GM18526 (cell line): ENCODE results near the gene BCL6.

ENCODE experiments used
- POLR2A ChIP-seq: IDR thresholded peaks from 3 replicates; pipeline ENCODE4 v1.6.1; 2011; ENCODE audit not compliant: insufficient read length; ENCODE audit errors: extremely low read depth

The BCL6 gene

GRCh38 chr3:187736418-187736871, 8.8 kb downstream of the BCL6 start:
- TF ChIP-seq POLR2A: no peak

DNA sequence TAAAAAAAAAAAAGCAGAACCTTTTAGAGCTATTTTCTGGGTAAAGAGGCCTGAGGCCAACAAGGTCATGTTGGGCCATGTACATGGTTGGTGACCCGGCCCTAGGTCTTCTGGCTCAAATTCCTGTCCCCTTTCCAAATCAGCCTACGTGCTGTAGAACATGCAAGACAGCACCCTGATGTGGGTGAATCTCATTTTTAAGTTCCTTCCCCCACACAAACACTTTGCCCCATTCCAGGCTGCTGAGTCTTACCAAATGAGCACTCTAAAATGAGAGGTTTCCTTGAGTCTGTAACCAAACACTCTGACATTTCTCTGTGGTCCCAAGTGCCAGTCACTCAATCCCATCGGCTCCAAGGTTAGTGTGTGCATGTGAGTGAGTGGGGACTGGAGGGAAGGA, 9.4 kb downstream of the BCL6 start:
- no peak for TF ChIP-seq POLR2A

- no peak for TF ChIP-seq POLR2A
Measured at GRCh38 chr3:187735383-187735782, 9.9 kb downstream of the BCL6 start.

- TF ChIP-seq POLR2A: no peak
Measured at GRCh38 chr3:187734841-187735240, 10.4 kb downstream of the BCL6 start.

GRCh38 chr3:187733371-187733770, 11.9 kb downstream of the BCL6 start:
- TF ChIP-seq POLR2A: no peak

GRCh38 chr3:187729598-187729997, 15.7 kb downstream of the BCL6 start:
- TF ChIP-seq POLR2A: no peak

GRCh38 chr3:187728940-187729583, 16.2 kb downstream of the BCL6 start:
- TF ChIP-seq POLR2A: no peak

DNA sequence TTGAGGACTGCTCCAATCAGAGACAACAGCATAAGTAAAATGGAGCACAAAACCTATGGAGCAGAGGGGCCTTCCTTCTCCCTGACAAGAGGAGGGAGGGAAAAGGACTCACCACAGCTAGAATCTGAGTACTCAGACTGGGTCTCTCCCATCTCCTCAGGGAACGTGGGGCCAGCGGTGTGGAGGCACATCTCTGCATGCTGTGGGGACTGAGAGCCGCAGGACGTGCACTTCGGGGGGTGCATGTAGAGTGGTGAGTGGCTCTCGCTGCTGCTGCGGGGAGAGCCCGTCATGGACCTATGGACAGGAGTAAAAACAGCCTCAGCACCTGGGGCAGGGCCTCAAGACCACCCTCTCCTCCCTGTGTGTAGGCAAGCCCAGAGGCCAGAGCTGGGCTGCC, 17.0 kb downstream of the BCL6 start:
- TF ChIP-seq POLR2A: no peak

DNA sequence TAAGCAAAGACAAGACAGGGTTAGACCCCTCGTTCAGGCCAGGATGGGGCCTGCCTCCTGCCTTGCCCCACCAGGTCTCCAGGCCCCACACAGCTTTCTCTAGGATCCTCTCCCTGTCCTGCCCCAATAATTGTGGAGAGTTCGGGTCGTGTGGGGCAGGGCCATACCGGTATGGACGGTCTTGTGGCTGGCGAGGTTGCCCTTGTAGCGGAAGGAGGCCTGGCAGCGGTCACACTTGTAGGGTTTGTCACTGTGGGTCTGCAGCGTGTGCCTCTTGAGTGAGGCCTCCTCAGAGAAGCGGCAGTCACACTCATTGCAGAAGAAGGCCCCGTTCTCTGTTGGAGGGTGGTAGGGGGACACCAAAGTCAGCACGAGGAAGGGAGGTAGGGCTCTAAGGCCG, 18.7 kb downstream of the BCL6 start:
- no peak for TF ChIP-seq POLR2A

- TF ChIP-seq POLR2A: no peak
Measured at GRCh38 chr3:187725653-187726370, 19.5 kb downstream of the BCL6 start.

DNA sequence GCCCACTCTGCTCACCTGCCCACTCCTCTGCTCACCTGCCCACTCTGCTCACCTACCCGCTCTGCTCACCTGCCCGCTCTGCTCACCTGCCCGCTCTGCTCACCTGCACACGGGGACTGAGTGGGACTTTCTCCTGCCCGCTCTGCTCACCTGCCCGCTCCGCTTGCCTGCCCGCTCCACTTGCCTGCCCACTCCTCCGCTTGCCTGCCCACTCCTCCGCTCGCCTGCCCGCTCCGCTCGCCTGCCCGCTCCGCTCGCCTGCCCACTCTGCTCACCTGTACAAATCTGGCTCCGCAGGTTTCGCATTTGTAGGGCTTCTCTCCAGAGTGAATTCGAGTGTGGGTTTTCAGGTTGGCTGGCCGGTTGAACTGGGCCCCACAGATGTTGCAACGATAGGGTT, 20.0 kb downstream of the BCL6 start:
- TF ChIP-seq POLR2A: no peak

DNA sequence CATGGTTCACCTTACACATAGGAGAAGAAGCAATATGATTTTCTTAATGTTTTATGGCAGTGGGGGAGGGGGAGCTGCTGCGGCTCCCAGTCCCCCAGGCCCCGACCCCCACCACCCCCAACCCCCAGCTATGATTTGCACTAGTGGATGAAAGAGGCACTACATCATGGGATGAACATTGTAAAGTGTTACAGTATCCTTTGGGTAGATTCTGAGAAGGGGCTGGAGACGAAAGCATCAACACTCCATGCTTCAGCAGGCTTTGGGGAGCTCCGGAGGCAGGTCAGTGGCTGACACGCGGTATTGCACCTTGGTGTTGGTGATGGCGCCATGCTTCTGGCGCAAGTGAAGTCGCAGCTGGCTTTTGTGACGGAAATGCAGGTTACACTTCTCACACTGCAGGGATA, 23.1 kb downstream of the BCL6 start:
- no peak for TF ChIP-seq POLR2A

DNA sequence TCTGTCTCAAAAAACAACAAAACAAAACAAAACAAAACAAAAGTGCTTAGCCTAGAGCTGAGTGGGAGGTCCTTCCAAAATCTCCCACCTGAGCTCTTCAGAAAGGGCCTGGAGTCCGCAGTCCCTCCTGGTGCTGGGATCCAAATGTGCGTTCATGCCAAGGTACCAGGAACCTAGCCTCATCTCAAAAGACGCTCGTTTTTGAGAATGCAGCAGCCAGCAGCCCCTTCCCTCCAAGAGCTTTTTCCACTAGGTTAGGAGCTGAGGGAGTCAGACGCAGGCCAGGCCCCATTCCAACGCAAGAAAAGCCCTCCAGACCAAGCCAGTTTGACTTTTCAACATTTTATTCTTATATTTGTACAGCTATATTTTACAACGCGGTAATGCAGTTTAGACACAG, 24.2 kb downstream of the BCL6 start:
- no peak for TF ChIP-seq POLR2A

DNA sequence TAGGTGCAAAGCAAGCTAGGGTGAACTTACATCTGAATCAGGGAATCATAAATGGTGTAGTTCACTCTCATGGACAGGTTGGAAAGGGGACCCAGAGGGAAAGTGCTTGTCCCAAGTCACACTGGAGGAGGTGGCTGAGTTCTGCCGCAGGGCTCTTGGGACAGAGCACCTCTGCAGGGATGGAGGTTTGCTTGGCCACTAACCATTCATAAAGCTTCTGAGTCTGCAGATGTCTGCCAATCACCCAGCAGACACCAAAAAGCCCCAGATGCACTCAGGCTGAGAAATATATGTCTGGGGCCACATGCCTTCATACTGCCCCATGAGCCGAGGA, 25.0 kb downstream of the BCL6 start:
- TF ChIP-seq POLR2A: no peak

DNA sequence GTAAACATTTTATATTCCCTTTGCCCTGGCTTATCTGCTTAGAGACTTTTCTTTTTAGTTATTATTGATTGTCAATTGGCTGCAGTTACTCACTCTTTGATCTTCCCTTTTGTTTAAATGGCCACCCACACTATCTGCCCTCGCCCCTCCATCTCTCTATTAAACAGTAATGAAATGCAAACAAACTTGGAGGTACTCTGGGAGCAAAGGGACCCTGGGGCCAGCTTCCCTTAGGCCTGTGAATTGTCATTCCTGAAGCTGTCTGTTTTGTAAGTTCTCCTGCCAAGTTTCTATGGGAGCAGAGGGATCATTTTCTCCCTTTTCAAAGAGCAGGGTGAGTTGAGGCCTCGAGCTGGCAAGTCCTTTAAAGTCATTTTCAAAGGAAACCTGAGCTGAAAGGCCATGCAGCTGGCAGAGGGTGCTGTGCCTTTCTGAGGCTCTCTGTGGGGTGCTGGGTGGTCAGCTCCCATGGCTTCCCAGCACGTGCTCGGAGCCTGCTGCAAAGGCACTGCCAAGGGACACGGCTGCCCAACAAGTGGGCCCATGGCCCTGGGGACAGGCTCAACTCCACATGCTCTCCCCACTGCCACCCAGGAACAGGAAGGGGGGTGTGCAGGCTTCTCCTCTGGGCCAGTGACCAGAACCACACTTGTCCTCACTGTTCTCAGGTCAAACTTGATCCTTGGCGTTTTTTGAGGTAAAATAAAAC, 25.5 kb downstream of the BCL6 start:
- no peak for TF ChIP-seq POLR2A

- no peak for TF ChIP-seq POLR2A
Measured at GRCh38 chr3:187718802-187719201, 26.5 kb downstream of the BCL6 start.
